WERI-Rb-1 (cell line): ENCODE results near the gene TBL1X.

Source experiments
- DNase-seq: peaks from one replicate; pipeline ENCODE4 v3.0.0-alpha.2; 2020
- H3K27ac ChIP-seq: fragments of 250-450 bp; sonication (Bioruptor Pico); 2 replicates; pipeline ENCODE4 v1.5.1; 2020; ENCODE audit warnings: mild to moderate bottlenecking, moderate library complexity
- H3K27me3 ChIP-seq: fragments of 250-450 bp; sonication (Bioruptor Pico); 2 replicates; pipeline ENCODE4 v1.5.1; 2021; ENCODE audit warnings: mild to moderate bottlenecking, low read depth, moderate library complexity; ENCODE audit not compliant: insufficient read depth, severe bottlenecking
- H3K36me3 ChIP-seq: fragments of 250-450 bp; sonication (Bioruptor Pico); 2 replicates; pipeline ENCODE4 v1.5.1; 2020; ENCODE audit warnings: mild to moderate bottlenecking, moderate library complexity
- H3K4me3 ChIP-seq: 2 replicates; pipeline ENCODE4 v1.5.1; 2011; ENCODE audit warnings: low read depth, mild to moderate bottlenecking, control low read depth, low read length
- H3K9me3 ChIP-seq: fragments of 250-450 bp; sonication (Bioruptor Pico); 2 replicates; pipeline ENCODE4 v1.5.1; 2021; ENCODE audit warnings: mild to moderate bottlenecking, moderate library complexity; ENCODE audit not compliant: severe bottlenecking
- TF ChIP-seq, protein P1 (sequence below): IDR thresholded peaks from 2 replicates; pipeline ENCODE4 v1.5.1; 2011; ENCODE audit warnings: low read depth, mild to moderate bottlenecking, control low read depth, inconsistent platforms, low read length

Gene TBL1X

DNA sequence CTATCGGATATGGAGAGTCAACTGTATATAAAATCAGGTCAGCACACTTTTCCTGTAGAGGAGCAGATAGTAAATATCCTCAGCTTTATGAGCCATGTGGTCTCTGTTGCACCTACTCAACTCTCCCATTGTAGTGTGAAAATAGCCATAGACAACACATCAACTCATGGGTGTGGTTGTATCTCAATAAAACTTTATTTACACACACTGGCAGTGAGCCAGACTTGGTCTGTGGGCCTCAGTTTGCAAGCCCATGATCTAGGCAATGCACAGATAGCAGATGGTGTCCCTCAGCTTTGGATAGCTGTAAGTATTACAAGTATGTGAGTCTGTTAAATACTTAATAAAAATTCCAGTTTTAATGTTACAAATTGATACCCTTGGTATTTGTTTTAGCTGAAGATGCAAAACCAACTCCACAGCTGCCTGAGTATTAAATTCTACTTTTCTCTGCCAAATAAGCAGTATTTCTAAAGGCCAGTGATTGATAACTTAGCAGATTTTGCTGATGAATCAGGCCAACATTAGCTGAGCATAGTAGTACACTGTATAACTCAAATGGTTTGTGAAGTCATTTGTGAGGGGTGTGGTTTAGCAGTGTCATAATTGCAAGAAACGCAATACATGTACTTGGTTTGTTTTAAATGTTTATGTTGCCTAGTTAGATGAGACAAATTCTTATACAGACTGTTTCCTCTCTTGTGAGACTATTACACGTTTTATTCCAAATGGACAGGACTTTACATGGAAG lies 213.5 kb downstream of the TBL1X start:
- Histone ChIP-seq H3K27ac (no peak overlapping the region), H3K4me3 (no peak overlapping the region), H3K36me3 (no peaks in the 10 kb centered on the region), H3K9me3 (no peaks in the 10 kb centered on the region), H3K27me3 (peaks cover 11% of the 10 kb centered on the region)
- TF ChIP-seq, protein P1, sequence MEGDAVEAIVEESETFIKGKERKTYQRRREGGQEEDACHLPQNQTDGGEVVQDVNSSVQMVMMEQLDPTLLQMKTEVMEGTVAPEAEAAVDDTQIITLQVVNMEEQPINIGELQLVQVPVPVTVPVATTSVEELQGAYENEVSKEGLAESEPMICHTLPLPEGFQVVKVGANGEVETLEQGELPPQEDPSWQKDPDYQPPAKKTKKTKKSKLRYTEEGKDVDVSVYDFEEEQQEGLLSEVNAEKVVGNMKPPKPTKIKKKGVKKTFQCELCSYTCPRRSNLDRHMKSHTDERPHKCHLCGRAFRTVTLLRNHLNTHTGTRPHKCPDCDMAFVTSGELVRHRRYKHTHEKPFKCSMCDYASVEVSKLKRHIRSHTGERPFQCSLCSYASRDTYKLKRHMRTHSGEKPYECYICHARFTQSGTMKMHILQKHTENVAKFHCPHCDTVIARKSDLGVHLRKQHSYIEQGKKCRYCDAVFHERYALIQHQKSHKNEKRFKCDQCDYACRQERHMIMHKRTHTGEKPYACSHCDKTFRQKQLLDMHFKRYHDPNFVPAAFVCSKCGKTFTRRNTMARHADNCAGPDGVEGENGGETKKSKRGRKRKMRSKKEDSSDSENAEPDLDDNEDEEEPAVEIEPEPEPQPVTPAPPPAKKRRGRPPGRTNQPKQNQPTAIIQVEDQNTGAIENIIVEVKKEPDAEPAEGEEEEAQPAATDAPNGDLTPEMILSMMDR, result no peak
- DNase-seq, result no peak

DNA sequence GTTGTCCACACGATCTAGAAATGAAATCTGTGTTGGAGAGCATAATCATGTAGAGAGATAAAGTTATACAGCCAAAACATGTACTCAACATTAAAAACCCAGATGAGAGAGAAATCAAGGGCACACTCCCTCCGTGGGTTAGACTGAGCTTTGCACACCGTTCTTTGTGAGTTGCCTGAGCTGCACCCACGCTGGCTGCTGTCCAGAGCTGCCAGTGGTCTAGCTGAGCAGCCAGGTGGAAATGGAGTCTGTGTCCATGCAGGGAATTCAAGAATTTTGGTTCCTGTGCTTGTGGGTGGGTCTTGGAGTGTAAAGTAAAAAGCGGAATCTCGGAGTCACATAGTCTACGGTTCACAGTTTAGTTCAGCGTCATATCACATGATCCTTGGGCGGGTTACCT lies 216.2 kb downstream of the TBL1X start:
- H3K36me3 ChIP-seq, result no peaks in the 10 kb centered on the region
- H3K9me3 ChIP-seq, result no peaks in the 10 kb centered on the region
- no peak for DNase-seq
- H3K4me3 ChIP-seq, result no peak overlapping the region
- H3K27ac ChIP-seq, result no peak overlapping the region
- peaks cover 11% of the 10 kb centered on the region for H3K27me3 ChIP-seq
- TF ChIP-seq, protein P1, result no peak

DNA sequence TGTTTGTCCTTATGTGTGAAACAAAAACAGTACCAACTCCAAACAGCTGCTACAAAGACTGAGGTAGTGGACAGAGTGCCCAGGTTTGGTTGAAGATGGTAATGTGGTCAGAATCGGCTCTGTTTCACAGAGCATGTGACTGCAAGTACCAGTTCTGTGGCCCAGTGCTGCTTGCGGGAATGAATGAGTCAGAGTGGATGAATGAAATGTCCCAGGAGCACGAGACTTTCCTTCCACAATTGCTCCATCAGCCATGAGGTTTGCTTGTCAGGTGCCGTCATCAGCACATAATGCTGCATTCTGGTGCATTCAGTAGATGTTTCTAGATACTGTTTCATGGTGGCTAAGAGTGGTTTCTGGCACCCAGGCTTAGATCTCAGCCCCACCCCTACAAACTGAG lies 216.6 kb downstream of the TBL1X start:
- Histone ChIP-seq H3K4me3 (no peak overlapping the region), H3K9me3 (no peaks in the 10 kb centered on the region), H3K36me3 (no peaks in the 10 kb centered on the region), H3K27me3 (peaks cover 11% of the 10 kb centered on the region), H3K27ac (no peak overlapping the region)
- no peak for DNase-seq
- TF ChIP-seq, protein P1, result no peak

DNA sequence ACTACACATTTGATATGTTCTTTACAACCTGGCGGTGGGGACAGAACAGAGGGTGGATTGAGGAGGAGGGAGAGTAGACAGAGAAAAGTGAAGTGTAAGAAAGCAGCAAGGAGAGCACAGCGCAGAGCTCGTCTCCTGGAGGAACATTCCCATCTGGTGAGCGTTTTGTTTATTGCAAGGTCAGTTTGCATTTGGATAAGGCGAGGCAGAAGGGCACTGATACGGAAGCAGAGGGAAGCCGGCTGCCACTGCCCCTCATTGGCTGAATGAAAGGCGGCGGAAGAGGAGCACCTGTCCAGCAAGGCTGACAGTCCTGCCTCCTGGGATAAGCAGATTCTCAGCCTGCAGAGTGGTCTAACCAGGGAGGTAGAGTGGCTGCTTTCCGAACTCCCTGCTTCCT lies 217.6 kb downstream of the TBL1X start:
- DNase-seq, result no peak
- no peaks in the 10 kb centered on the region for H3K36me3 ChIP-seq
- no peak overlapping the region for H3K27ac ChIP-seq
- peaks cover 11% of the 10 kb centered on the region for H3K27me3 ChIP-seq
- TF ChIP-seq, protein P1, result no peak
- H3K4me3 ChIP-seq, result no peak overlapping the region
- no peaks in the 10 kb centered on the region for H3K9me3 ChIP-seq

DNA sequence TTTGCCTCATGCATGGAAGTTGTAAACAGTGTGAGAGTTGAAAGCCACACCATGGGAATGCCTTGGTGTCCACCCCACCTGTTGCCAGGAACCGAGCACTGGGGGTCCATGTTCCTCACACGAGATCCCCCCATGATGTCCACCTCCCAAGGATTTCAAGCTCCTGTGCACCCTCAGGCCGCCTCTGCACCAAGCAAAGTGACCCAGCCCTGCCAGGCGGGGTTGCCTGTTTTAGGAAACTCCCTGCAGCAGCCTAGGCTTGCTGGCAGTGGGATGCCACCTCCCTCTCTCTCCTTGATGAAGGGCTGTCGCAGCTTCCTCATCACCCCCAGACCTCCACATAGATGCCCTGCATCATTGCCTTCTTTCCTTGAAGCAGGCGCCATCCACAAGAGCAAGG lies 218.0 kb downstream of the TBL1X start:
- H3K36me3 ChIP-seq, result no peaks in the 10 kb centered on the region
- no peak overlapping the region for H3K4me3 ChIP-seq
- no peak for DNase-seq
- no peaks in the 10 kb centered on the region for H3K9me3 ChIP-seq
- peaks cover 11% of the 10 kb centered on the region for H3K27me3 ChIP-seq
- TF ChIP-seq, protein P1, result no peak
- no peak overlapping the region for H3K27ac ChIP-seq

DNA sequence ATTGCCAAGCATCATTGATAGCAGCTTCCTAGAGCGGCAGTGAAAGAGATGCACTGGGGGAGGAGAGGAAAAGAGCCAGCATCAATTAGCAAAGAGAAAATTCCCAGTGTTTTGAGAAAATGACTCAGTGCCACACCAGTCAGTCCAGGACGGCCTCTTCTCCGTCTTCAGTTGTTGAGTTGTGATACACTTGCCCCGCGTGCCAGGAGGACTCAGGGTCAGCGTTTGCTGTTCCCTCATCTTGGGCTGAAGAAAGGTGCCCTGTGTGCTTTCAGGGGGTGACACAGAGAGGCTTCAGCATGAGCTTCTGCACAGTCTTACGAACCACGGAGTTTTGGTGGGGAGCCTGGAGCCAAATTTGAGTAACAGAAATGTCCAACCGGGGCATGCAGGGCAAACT lies 218.5 kb downstream of the TBL1X start:
- TF ChIP-seq, protein P1, result no peak

More for the DNA sequence above, 218.5 kb downstream of the TBL1X start:
- Histone ChIP-seq H3K4me3 (no peak overlapping the region), H3K27ac (no peak overlapping the region), H3K9me3 (no peaks in the 10 kb centered on the region), H3K27me3 (peaks cover 11% of the 10 kb centered on the region), H3K36me3 (no peaks in the 10 kb centered on the region)
- DNase-seq, result no peak
